Activated naive CD4-positive, alpha-beta T cell treated with Interleukin-2 at 50 U/mL for 16 hours (primary cell): Measurements from ENCODE around the gene NXPH1.

Experiments used
- DNase-seq: peaks from one replicate; pipeline ENCODE4 v3.0.0-alpha.2; 2020

Gene NXPH1

GRCh38 chr7:8739837-8740236 lies 306.4 kb downstream of the NXPH1 start:
- no peak for DNase-seq

DNA sequence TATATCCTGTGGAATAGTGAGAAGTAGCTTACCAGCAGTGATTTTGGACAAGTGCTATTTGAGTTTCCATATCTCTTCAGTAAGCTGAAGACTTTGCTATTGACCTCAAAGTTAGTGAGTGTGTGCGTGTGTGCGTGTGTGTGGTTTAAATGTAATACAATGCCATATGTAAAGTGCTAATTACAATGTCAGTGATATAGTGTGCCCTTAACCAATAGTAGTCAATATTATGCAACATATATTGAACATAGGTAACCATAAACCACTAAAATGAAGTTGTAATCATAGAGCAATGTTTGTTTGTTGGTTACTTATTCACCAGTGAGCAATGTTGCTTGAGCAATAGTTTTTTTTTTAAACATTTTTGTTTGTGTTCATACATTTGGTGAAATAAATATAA lies 309.4 kb downstream of the NXPH1 start:
- no peak for DNase-seq

DNA sequence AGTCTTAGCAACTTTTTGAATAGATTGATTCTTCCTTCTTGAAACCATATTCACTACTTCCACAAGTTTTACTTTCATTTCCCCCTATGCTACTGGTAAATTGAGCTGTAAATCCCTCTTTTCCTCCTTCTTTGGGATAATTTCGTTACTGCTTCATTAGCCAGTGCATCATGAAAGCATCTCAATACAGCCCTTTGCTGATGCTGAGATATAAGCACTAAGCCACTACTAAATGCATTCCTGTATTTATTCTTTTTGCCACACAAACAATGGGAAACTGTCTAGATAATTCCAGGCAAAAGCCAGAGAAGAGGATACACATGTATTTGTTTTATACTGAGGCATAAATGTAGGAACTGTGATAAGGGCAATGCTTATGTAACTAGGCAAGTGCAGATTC lies 313.9 kb downstream of the NXPH1 start:
- DNase-seq = no peak

DNA sequence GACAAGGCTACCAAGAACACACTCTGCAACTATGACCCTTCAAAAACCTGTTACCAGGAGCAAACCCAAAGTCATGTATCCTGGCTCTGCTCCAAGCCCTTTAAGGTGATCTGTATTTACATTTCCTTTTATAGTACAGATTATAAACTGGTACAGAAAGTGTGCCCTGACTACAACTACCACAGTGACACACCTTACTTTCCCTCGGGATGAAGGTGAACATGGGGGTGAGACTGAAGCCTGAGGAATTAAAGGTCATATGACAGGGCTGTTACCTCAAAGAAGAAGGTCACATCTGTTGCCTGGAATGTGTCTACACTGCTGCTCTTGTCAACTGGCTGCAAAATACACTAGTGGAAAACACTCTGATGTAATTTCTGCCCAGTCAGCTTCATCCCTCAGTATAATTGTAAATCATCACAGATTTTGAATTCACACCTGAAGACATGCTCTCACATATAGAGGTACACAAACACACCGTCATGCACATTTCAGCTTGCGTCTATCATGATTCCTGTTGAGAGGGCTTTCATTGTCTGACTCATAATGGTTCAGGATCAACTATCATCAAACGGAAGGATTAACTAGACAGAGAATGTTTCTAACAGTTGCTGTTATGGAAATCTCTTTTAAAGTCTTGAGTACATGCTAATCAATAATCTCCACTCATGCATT lies 318.3 kb downstream of the NXPH1 start:
- DNase-seq = no peak

DNA sequence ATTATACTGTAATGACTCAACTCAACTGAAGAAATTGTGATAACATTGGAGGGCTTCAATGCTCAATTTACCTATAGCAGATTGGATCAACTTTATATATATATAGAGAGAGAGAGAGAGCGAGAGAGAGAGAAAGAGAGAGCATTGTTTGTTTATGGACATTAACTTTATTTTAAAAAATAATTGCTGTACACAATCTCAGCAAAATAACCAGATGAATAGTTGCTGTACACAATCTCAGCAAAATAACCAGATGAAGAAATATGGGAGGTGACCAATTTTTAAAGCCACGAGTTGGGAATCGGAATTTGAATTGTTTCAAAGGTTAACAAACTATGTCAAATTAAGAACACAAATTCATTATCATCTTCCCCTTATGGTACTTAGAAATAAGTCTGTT lies 319.9 kb downstream of the NXPH1 start:
- no peak for DNase-seq

DNA sequence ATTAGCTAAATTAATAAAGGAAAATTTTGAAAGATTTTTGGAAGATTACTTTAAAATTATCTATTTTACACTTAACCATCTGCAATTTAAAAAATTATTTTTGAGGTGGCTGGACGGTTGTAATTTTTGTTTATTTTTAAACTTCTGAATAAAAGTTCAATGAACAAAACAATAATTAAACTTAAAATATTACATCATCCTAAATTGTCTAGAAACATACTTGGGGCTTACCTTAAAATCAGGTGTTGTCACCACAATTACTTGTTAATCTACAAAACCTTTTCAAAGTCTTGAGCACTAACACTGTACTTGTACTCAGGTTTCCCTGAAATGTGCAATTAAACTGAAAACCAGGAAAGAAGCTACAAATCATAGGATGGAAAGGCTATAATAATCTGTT lies 328.3 kb downstream of the NXPH1 start:
- no peak for DNase-seq

GRCh38 chr7:8762803-8763202 lies 329.4 kb downstream of the NXPH1 start:
- DNase-seq = no peak

GRCh38 chr7:8765374-8765773 lies 332.0 kb downstream of the NXPH1 start:
- no peak for DNase-seq

DNA sequence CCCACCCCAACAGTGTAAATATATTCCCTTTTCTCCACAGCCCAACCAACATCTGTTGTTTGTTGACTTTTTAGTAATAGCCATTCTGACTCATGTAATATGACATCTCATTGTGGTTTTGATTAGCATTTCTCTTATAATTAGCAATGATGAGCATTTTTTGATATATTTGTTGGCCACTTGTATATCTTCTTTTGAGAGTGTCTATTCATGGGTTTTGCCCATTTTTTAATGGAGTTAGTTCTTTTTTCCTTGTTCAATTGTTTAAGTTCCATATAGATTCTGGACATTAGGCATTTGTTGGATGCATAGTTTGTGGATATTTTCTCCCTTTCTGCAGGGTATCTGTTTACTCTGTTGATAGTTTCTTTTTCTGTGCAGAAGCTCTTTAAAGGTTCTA lies 340.1 kb downstream of the NXPH1 start:
- DNase-seq = no peak

DNA sequence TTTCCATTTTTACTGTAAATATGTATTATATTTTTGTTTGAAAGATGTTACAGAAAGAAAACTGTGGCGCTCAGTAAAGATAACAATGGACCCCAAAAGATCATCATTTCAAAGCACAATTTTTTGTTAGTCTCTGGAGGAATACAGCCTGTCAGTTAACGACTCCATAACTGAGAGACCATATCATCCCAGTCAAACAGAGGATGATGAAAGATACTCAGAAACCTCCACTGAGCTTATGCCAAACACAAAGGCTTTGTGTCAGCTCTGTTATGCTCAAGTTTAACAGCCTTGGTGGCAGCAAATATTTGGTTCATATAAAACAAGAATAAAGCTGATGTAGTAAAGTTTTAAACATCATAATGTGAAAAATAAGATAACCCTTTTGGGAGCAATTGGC lies 345.1 kb downstream of the NXPH1 start:
- no peak for DNase-seq

DNA sequence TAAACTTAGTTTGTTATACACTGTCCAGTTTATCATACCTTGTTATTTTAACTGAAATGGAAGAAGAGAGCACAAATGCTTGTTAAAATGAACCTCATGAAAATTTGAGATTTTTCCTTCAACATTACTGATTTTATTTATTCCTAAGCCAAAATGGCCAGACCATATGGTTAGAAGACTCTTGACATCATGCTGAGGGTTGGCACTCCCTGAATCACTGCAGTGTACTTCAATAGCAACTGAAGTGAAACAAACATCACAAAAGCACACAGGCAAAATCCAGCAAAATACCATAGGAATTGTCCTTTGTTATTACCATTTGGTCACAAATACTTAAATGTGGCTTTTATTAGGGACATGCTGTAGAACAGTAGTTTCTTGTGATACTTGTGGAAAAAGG lies 347.8 kb downstream of the NXPH1 start:
- no peak for DNase-seq

DNA sequence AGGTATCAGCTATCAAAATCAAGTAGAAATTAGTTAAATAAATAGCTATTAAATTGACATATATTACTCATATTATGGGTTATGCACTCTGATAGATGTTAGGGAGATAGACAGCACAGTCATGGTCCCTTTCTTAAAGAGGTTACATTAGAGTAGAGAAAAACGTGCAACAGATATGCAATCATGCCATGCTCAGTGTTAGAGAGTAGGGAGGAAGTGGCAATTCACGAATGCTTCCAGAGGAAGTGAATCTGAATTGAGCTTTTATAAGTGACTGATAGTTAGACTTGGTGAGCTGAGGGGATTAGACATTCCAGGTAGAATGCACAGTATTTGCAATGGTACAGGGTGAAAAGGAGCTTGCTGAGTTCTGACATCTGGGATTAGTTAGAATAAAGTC lies 349.8 kb downstream of the NXPH1 start:
- DNase-seq = no peak

- DNase-seq = no peak
Measured at GRCh38 chr7:8785081-8785480, 351.7 kb downstream of the NXPH1 start.

- DNase-seq = no peak
Measured at GRCh38 chr7:8800986-8801385, 367.6 kb downstream of the NXPH1 start.
